ENCODE data around the gene FAM227B. TPM values are rescaled to one million over a fixed set of nuclear protein-coding genes. Genes with fewer than 3 reads are reported as not detected.

Gene FAM227B
- total RNA-seq, 4 donors from 2014 or later = 1.1 to 4.1 (median 2.9) TPM

DNA sequence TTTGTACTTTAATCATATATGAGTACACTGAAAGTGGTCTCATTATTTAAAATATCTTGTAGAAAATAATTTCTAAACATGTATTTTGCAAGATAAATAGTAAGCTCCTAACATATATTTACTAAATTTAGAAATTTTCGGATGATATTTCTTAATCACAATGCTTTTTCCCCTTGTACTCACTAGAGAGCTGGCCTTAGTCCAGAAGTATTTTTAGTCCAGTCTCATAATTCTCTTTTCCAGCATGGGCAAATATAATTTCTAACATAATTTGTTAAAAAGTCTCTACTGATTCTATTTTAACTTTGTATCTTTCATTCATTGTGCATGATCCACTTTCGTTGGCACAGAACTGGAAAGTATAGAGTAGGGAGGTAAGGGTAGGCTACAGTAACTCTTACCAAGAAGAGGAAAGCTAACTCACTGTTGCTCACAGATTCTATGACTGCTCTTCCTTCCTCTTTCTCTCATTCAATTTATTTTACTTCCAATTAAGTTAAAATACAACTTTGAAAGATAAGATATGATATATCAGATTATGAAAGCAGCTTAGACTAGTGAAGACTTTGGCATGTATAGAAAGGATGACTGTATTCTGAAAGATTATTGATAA lies 158.3 kb downstream of the FAM227B start:
- Histone ChIP-seq H3K36me3 (no peaks in the 10 kb centered on the region), H3K27me3 (no peaks in the 10 kb centered on the region), H3K27ac (no peak overlapping the region), H3K4me3 (no peak overlapping the region), H3K4me1 (no peaks in the 10 kb centered on the region), H3K9me3 (no peaks in the 10 kb centered on the region)
- no peak for DNase-seq
- TF ChIP-seq, protein P1, sequence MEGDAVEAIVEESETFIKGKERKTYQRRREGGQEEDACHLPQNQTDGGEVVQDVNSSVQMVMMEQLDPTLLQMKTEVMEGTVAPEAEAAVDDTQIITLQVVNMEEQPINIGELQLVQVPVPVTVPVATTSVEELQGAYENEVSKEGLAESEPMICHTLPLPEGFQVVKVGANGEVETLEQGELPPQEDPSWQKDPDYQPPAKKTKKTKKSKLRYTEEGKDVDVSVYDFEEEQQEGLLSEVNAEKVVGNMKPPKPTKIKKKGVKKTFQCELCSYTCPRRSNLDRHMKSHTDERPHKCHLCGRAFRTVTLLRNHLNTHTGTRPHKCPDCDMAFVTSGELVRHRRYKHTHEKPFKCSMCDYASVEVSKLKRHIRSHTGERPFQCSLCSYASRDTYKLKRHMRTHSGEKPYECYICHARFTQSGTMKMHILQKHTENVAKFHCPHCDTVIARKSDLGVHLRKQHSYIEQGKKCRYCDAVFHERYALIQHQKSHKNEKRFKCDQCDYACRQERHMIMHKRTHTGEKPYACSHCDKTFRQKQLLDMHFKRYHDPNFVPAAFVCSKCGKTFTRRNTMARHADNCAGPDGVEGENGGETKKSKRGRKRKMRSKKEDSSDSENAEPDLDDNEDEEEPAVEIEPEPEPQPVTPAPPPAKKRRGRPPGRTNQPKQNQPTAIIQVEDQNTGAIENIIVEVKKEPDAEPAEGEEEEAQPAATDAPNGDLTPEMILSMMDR (IDR thresholded peaks at IDR 0.05) = no peak
- no peak for TF ChIP-seq POLR2A (IDR thresholded peaks at IDR 0.05)

GRCh38 chr15:49460411-49460941 lies 160.1 kb downstream of the FAM227B start:
- Histone ChIP-seq H3K9me3 (no peaks in the 10 kb centered on the region), H3K27ac (no peak overlapping the region), H3K27me3 (no peaks in the 10 kb centered on the region), H3K36me3 (no peaks in the 10 kb centered on the region), H3K4me3 (no peak overlapping the region), H3K4me1 (no peaks in the 10 kb centered on the region)
- no peak for DNase-seq
- TF ChIP-seq, protein P1 (IDR thresholded peaks at IDR 0.05) = no peak
- no peak for TF ChIP-seq POLR2A (IDR thresholded peaks at IDR 0.05)

DNA sequence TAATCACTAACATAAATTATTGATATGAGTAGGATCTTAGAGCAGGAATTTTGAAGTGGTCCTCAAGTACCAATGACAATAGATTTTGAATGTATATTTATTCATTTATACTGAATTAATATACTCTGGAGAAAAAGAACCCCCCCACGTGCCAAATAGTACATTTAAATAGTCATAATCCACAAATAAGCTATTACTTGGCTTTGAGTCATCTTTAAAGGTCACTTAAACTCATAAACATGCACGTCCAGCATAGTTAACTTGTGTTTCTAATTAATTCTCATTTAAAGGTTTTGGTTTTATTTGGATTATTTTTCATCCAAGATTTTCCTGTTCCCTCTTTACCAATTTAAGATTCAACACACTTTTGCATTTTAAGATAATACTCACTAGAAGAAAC lies 162.5 kb downstream of the FAM227B start:
- H3K27me3 ChIP-seq = no peaks in the 10 kb centered on the region

DNA sequence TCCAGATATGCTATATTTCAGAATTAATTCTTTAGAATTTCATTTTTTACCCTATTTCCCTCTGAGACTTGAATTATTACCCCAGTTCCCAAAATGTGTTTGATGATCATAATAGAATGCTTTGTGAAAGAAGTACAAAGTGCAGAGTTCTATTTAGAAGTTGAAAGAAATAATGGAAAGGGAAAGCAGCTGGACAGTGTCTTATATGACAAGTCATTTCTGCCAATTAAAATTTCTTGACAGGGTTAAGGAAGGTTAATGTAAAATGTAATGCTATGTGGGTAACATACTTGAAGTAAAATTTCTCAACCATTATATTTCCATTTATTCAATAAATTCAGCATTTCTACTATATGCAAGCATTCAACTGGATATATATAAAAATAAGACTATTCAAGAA lies 164.5 kb downstream of the FAM227B start:
- Histone ChIP-seq H3K36me3 (no peaks in the 10 kb centered on the region), H3K27ac (no peak overlapping the region), H3K9me3 (no peaks in the 10 kb centered on the region), H3K27me3 (no peaks in the 10 kb centered on the region), H3K4me1 (no peaks in the 10 kb centered on the region), H3K4me3 (no peak overlapping the region)
- no peak for DNase-seq
- TF ChIP-seq POLR2A (IDR thresholded peaks at IDR 0.05) = no peak
- TF ChIP-seq, protein P1 (IDR thresholded peaks at IDR 0.05) = no peak

More for the DNA sequence above, 162.5 kb downstream of the FAM227B start:
- H3K4me1 ChIP-seq = no peaks in the 10 kb centered on the region
- no peaks in the 10 kb centered on the region for H3K36me3 ChIP-seq
- no peak overlapping the region for H3K4me3 ChIP-seq
- H3K27ac ChIP-seq = peak overlapping the region in 1 of 4 donors; percentile 2
- DNase-seq = no peak
- no peak for TF ChIP-seq POLR2A (IDR thresholded peaks at IDR 0.05)
- TF ChIP-seq, protein P1 (IDR thresholded peaks at IDR 0.05) = no peak
- H3K9me3 ChIP-seq = no peaks in the 10 kb centered on the region

DNA sequence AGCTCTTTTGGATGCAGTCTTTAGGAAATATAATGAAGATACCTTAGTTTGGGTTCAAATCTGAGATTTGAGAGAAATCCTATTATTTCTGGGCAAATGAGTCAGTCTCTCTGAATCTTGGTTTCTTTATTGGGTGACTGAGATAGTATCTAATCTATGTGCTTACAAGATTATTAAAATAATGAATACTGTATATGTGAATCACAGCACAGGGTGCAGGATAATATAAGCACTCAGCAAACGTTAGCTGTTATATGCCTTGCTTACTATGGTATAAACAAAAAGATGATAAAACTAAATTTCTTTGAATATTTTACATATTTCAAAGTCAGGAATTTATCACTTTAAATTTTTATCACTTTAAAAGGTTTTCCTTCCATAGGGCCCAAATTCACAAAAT lies 168.0 kb downstream of the FAM227B start:
- no peaks in the 10 kb centered on the region for H3K4me1 ChIP-seq
- H3K27ac ChIP-seq = no peak overlapping the region
- H3K4me3 ChIP-seq = no peak overlapping the region
- no peaks in the 10 kb centered on the region for H3K9me3 ChIP-seq
- no peaks in the 10 kb centered on the region for H3K36me3 ChIP-seq
- DNase-seq = no peak
- no peaks in the 10 kb centered on the region for H3K27me3 ChIP-seq
- TF ChIP-seq POLR2A (IDR thresholded peaks at IDR 0.05) = no peak
- TF ChIP-seq, protein P1 (IDR thresholded peaks at IDR 0.05) = no peak
